Gastroesophageal sphincter (tissue), 4 donors: Measurements from ENCODE around the gene LRRC75A. TPM values are rescaled to one million over a fixed set of nuclear protein-coding genes. Genes with fewer than 3 reads are reported as not detected.

Experiments used
- ATAC-seq: fragments of 150-250 bp; one replicate; pipeline ENCODE4 v1.9.1; 2016; ENCODE audit warnings: mild to moderate bottlenecking, moderate library complexity
- H3K27ac ChIP-seq, 4 donors: fragments of 200-600 bp; sonication (generic) in 3 of 4; 1 replicate in 3 of 4; 2 replicates in 1 of 4; pipeline ENCODE4 v1.5.1; 2016 to 2019
- H3K27me3 ChIP-seq: fragments of 200-600 bp; sonication (generic); one replicate; pipeline ENCODE4 v1.5.1; 2019
- H3K36me3 ChIP-seq, 2 donors: fragments of 200-600 bp; sonication (generic); one replicate each; pipeline ENCODE4 v1.5.1; 2019; ENCODE audit warnings: control low read depth in 1 of 2
- H3K4me1 ChIP-seq, 3 donors: fragments of 200-600 bp; sonication (generic); 1 replicate in 2 of 3; 2 replicates in 1 of 3; pipeline ENCODE4 v1.5.1; 2016 to 2019; ENCODE audit warnings: control low read depth in 2 of 3
- H3K4me3 ChIP-seq, 2 donors: fragments of 200-600 bp; sonication (generic); one replicate each; pipeline ENCODE4 v1.5.1; 2019; ENCODE audit warnings: mild to moderate bottlenecking in 1 of 2, moderate library complexity in 1 of 2
- H3K9me3 ChIP-seq, 3 donors: fragments of 200-600 bp; sonication (generic); one replicate each; pipeline ENCODE4 v1.5.1; 2017 to 2019; ENCODE audit warnings: control low read depth in 2 of 3
- CTCF ChIP-seq, 4 experiments: fragments of 200-600 bp in 2 of 4; fragments of 450-650 bp in 2 of 4; sonication (generic) in 1 of 4; IDR thresholded peaks; one replicate each; pipeline ENCODE4 v1.5.1; 2017 to 2019; ENCODE audit warnings: antibody characterized with exemption in 4 of 4, mild to moderate bottlenecking in 2 of 4, moderate library complexity in 2 of 4
- EP300 ChIP-seq: sonication (generic); formaldehyde crosslinking; IDR thresholded peaks from one replicate; pipeline ENCODE4 v1.6.1; 2017; ENCODE audit warnings: antibody characterized with exemption, mild to moderate bottlenecking
- POLR2A ChIP-seq, 2 donors: fragments of 450-650 bp; IDR thresholded peaks; one replicate each; pipeline ENCODE4 v1.6.1; 2017; ENCODE audit warnings: antibody characterized with exemption in 2 of 2, mild to moderate bottlenecking in 2 of 2, moderate library complexity in 1 of 2
- POLR2AphosphoS5 ChIP-seq: sonication (generic); formaldehyde crosslinking; IDR thresholded peaks from one replicate; pipeline ENCODE4 v1.6.1; 2017; ENCODE audit warnings: antibody characterized with exemption
- WGBS, 2 donors: methylation state at CpG; one replicate each; pipeline ENCODE4 v1.1.5; 2018; ENCODE audit warnings: low coverage in 1 of 2; 5-methylcytosine and 5-hydroxymethylcytosine counted together
- total RNA-seq, 4 donors: library from RNA; depleted of rRNA; stranded (reverse); fragments of >200 nt; gene quantifications; one replicate each; pipeline ENCODE4 v1.1.0, GENCODE V29; 2016

The LRRC75A gene
- total RNA-seq, 4 donors from 2014 or later = 0.94 to 4.0 (median 2.3) TPM

GRCh38 chr17:16467886-16468285 is 24.1 kb downstream of the LRRC75A start:
- Histone ChIP-seq H3K27ac (no peak overlapping the region), H3K4me3 (no peak overlapping the region), H3K9me3 (no peaks in the 10 kb centered on the region), H3K4me1 (peaks cover 0 to 43% (median 7%) of the 10 kb centered on the region in 3 donors), H3K27me3 (no peaks in the 10 kb centered on the region), H3K36me3 (no peaks in the 10 kb centered on the region)
- no peak for TF ChIP-seq POLR2A (IDR thresholded peaks at IDR 0.05)
- TF ChIP-seq EP300 = no peak
- no peak for TF ChIP-seq POLR2AphosphoS5
- no peak for TF ChIP-seq CTCF (IDR thresholded peaks at IDR 0.05)
- ATAC-seq = no peak
- 52 to 74% methylated on average over 3 of the region's 3 CpGs for WGBS, 2 donors

GRCh38 chr17:16467044-16467443 is 24.9 kb downstream of the LRRC75A start:
- no peaks in the 10 kb centered on the region for H3K27me3 ChIP-seq
- no peaks in the 10 kb centered on the region for H3K9me3 ChIP-seq
- peaks cover 0 to 5% of the 10 kb centered on the region in 2 donors for H3K36me3 ChIP-seq
- no peak for ATAC-seq
- no peak overlapping the region for H3K27ac ChIP-seq
- no peak overlapping the region for H3K4me3 ChIP-seq
- TF ChIP-seq POLR2AphosphoS5 = no peak
- no peak for TF ChIP-seq POLR2A (IDR thresholded peaks at IDR 0.05)
- no peak for TF ChIP-seq CTCF (IDR thresholded peaks at IDR 0.05)
- no peak for TF ChIP-seq EP300
- H3K4me1 ChIP-seq = peaks cover 0 to 51% (median 7%) of the 10 kb centered on the region in 3 donors
- WGBS, 2 donors = 91 to 98% methylated on average over 3 to 6 of the region's 6 CpGs

- H3K27ac ChIP-seq = no peak overlapping the region
- peaks cover 0 to 52% (median 7%) of the 10 kb centered on the region in 3 donors for H3K4me1 ChIP-seq
- no peaks in the 10 kb centered on the region for H3K9me3 ChIP-seq
- ATAC-seq = no peak
- 82 to 97% methylated on average over 6 to 8 of the region's 9 CpGs for WGBS, 2 donors
- no peak overlapping the region for H3K4me3 ChIP-seq
- TF ChIP-seq POLR2A (IDR thresholded peaks at IDR 0.05) (no peak), EP300 (no peak), CTCF (IDR thresholded peaks at IDR 0.05) (no peak), POLR2AphosphoS5 (no peak)
- H3K36me3 ChIP-seq = peaks cover 0 to 11% of the 10 kb centered on the region in 2 donors
- H3K27me3 ChIP-seq = no peaks in the 10 kb centered on the region
Measured at GRCh38 chr17:16466407-16466806, 25.6 kb downstream of the LRRC75A start.

GRCh38 chr17:16465861-16466338 is 26.1 kb downstream of the LRRC75A start:
- H3K4me1 ChIP-seq = peaks cover 0 to 52% (median 7%) of the 10 kb centered on the region in 3 donors
- no peak overlapping the region for H3K4me3 ChIP-seq
- no CpG with 5 or more reads among the region's 4 CpGs for WGBS, 2 donors
- no peak for TF ChIP-seq EP300
- TF ChIP-seq CTCF (IDR thresholded peaks at IDR 0.05) = no peak
- TF ChIP-seq POLR2AphosphoS5 = no peak
- no peak for TF ChIP-seq POLR2A (IDR thresholded peaks at IDR 0.05)
- peaks cover 0 to 14% of the 10 kb centered on the region in 2 donors for H3K36me3 ChIP-seq
- peak overlapping the region in 1 of 4 donors; percentile 17 for H3K27ac ChIP-seq
- no peaks in the 10 kb centered on the region for H3K27me3 ChIP-seq
- no peaks in the 10 kb centered on the region for H3K9me3 ChIP-seq
- ATAC-seq = peak; percentile 62

GRCh38 chr17:16465052-16465312 is 27.0 kb downstream of the LRRC75A start:
- Histone ChIP-seq H3K4me3 (no peak overlapping the region), H3K36me3 (peaks cover 0 to 23% of the 10 kb centered on the region in 2 donors), H3K4me1 (peaks cover 0 to 44% (median 4%) of the 10 kb centered on the region in 3 donors), H3K27me3 (no peaks in the 10 kb centered on the region), H3K27ac (peak overlapping the region in 1 of 4 donors; percentile 17), H3K9me3 (no peaks in the 10 kb centered on the region)
- TF ChIP-seq EP300 (no peak), POLR2A (IDR thresholded peaks at IDR 0.05) (no peak), CTCF (IDR thresholded peaks at IDR 0.05) (no peak), POLR2AphosphoS5 (no peak)
- 100% methylated on average over 2 of the region's 3 CpGs; no CpG with 5 or more reads in 1 of the 2 donors for WGBS, 2 donors
- ATAC-seq = no peak
